Fibroblast of lung (primary cell): ENCODE data around the gene ASTN2.

ENCODE experiments used
- CTCF ChIP-seq, 2 donors: IDR thresholded peaks in 1 of 2; conservative IDR thresholded peaks in 1 of 2; 1 replicate in 1 of 2; 2 replicates in 1 of 2; pipeline ENCODE4 v1.5.1; 2011 to 2012; ENCODE audit warnings: low read length in 2 of 2, control low read depth in 1 of 2, inconsistent platforms in 1 of 2, low read depth in 1 of 2, mild to moderate bottlenecking in 1 of 2
- EZH2 ChIP-seq: IDR thresholded peaks from 2 replicates; pipeline ENCODE4 v1.5.1; 2012; ENCODE audit warnings: low read length, control low read depth, mild to moderate bottlenecking; ENCODE audit errors: missing control alignments

GRCh38 chr9:117073539-117074341, 341.1 kb downstream of the ASTN2 start:
- TF ChIP-seq CTCF (conservative IDR thresholded peaks at IDR 0.05 in 1 of 2, IDR thresholded peaks at IDR 0.05 in 1 of 2; ENCODE audit: low read depth in 1 of 2, low read length in 2 of 2) (peak in 1 of 2 donors; percentile 16), EZH2 (no peak)
